ENCODE data around the gene FAM227B.

FAM227B gene

DNA sequence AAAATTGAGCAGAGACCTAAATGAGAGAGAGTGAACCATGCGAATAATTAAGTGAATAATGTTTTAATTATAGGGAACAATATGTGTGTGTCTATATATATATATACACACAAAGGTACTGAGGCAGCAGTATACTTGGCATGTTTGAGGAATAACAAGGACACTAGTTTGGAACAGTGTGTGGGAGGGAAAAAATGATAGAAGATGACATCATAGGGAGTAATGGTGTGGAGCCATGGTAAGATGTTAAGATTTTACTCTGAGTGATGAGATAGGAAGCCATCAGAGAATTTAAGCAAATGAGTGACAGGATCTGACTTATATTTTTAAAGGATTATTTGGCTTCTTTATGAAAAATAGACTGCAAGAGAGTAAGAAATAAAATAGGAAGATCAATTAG is 29.4 kb upstream of the FAM227B start:
- in situ Hi-C loops (cut with MboI; ENCODE audit: low pct_unique_long_range_greater_than_20kb, low sequenced_read_pairs, unreplicated experiment) = no loop called here
- TF ChIP-seq, protein P1, sequence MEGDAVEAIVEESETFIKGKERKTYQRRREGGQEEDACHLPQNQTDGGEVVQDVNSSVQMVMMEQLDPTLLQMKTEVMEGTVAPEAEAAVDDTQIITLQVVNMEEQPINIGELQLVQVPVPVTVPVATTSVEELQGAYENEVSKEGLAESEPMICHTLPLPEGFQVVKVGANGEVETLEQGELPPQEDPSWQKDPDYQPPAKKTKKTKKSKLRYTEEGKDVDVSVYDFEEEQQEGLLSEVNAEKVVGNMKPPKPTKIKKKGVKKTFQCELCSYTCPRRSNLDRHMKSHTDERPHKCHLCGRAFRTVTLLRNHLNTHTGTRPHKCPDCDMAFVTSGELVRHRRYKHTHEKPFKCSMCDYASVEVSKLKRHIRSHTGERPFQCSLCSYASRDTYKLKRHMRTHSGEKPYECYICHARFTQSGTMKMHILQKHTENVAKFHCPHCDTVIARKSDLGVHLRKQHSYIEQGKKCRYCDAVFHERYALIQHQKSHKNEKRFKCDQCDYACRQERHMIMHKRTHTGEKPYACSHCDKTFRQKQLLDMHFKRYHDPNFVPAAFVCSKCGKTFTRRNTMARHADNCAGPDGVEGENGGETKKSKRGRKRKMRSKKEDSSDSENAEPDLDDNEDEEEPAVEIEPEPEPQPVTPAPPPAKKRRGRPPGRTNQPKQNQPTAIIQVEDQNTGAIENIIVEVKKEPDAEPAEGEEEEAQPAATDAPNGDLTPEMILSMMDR (IDR thresholded peaks at IDR 0.05; ENCODE audit: extremely low read depth, insufficient read depth, missing control alignments) = no peak
- DNase-seq (ENCODE audit: low spot score) = no peak

DNA sequence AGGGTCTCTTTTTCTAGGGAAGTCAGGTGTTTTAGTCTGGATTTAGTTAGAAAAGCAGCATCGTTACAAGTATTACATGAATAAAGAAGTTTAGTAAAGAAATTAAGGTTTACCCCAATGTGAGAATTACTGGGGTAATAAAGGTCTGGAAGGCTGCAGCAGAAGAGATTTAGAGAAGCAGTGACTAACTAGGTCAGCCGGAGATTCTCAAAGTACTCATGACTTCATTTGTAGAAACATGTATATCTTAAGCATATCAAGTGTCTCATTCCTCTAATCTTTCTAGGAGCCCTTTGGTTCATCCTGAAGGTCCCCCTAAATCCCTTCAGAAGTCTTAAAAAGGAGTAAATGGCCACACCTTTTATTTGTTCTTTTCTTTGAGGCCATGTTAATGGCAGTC is 26.3 kb upstream of the FAM227B start:
- no peak for DNase-seq (ENCODE audit: low spot score)
- TF ChIP-seq, protein P1 (IDR thresholded peaks at IDR 0.05; ENCODE audit: extremely low read depth, insufficient read depth, missing control alignments) = no peak
- in situ Hi-C loops (cut with MboI; ENCODE audit: low pct_unique_long_range_greater_than_20kb, low sequenced_read_pairs, unreplicated experiment) = no loop called here

DNA sequence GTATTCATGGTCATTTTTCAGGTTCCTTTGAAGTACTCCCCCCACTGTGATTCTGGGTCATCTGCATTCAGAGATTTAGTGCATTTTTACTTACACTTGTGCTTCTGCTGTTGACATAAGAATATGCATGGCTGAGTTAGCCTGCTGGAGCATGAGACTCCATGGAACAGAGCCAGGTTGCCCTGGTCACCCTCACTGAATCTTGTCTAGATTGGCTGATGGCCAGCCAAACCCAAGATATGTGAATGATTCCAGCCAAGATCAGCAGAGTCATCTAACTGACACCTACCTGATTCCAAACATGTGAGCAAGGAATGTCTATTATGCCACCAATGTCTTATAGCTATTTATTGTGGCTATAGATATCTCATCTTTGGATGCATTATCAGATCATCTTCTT is 25.3 kb upstream of the FAM227B start:
- TF ChIP-seq, protein P1 (IDR thresholded peaks at IDR 0.05; ENCODE audit: extremely low read depth, insufficient read depth, missing control alignments) = no peak
- in situ Hi-C loops (cut with MboI; ENCODE audit: low pct_unique_long_range_greater_than_20kb, low sequenced_read_pairs, unreplicated experiment) = no loop called here
- DNase-seq (ENCODE audit: low spot score) = no peak

DNA sequence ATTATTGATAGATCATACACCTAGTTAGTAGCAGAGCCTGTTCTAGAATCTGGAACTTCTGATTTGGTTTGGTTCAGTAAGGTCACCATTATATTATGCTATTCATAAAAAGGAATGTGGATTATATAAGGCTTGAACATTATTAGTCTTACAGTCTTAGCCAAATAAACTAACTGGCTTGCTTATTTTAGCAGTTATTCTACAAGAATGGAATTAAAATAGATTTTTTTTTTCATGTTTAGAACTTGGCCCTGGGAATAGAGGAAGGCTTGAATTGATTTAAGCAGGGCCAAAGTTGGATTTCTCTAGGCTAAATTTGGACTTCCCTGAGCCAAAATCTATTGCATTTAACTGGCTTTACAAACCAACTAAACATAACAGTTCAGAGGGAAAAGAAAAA is 24.7 kb upstream of the FAM227B start:
- TF ChIP-seq, protein P1 (IDR thresholded peaks at IDR 0.05; ENCODE audit: extremely low read depth, insufficient read depth, missing control alignments) = no peak
- in situ Hi-C loops (cut with MboI; ENCODE audit: low pct_unique_long_range_greater_than_20kb, low sequenced_read_pairs, unreplicated experiment) = no loop called here

DNA sequence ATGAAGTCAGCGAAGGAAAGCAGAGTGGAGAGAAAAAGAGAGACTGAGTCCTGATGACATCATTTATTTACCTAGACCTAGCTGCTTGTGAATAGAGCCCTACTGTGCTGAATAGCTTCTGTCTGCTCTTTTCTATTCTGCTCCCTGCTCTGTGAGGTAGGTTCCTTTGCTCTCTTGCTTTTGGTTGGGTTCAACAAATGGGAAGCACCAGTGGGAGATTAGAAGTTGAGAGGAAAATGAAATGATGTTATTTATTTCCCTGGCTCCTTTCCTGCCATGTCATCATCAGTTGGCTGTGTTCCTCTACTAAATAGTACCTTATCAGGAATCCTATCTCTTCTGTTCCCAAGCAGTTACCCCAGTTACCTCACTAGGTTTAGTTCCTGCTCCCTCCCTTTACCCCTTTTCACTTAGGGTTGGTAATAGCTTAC is 23.8 kb upstream of the FAM227B start:
- no peak for DNase-seq (ENCODE audit: low spot score)
- TF ChIP-seq, protein P1 (IDR thresholded peaks at IDR 0.05; ENCODE audit: extremely low read depth, insufficient read depth, missing control alignments) = no peak
- in situ Hi-C loops (cut with MboI; ENCODE audit: low pct_unique_long_range_greater_than_20kb, low sequenced_read_pairs, unreplicated experiment) = no loop called here

More for the DNA sequence above, 24.7 kb upstream of the FAM227B start:
- no peak for DNase-seq (ENCODE audit: low spot score)

DNA sequence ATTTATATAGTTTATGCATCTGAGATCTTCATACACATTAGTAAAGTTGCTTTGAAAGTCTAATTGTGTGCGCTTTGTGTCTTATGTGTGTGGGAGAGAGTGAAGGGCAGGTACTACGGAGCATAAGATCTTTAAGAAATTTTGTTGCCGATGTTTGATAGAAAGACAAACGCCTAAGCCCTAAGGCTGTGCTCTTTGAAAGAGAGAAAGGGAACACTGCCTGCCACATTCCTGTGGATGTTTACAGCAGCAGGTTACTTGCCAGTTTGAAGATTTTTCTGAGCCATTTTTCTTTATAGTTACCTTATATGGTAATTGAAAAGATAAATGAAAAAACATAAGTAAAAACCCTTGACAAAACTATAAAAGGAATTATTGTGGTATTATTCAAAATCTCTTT is 17.2 kb upstream of the FAM227B start:
- no peak for DNase-seq (ENCODE audit: low spot score)
- TF ChIP-seq, protein P1 (IDR thresholded peaks at IDR 0.05; ENCODE audit: extremely low read depth, insufficient read depth, missing control alignments) = no peak
- in situ Hi-C loops (cut with MboI; ENCODE audit: low pct_unique_long_range_greater_than_20kb, low sequenced_read_pairs, unreplicated experiment) = no loop called here

DNA sequence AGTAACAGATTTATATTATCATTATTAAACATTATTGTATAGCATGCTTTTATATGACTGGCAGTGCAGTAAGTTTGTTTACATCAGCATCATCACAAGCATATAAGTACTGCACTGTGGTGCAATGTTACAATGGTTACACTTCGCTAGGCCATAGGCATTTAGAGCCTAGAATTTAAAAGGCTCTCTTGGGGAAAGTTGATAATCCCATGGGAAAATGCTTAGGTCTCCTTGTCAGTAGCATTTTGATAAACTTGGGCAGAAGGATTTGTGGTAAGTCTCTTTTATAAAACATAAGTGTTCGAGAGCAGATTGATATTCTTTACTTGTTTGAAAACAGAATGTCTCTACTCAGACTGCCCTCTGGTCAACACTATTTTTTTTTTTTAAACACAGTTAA is 7.8 kb upstream of the FAM227B start:
- DNase-seq (ENCODE audit: low spot score) = no peak
- TF ChIP-seq, protein P1 (IDR thresholded peaks at IDR 0.05; ENCODE audit: extremely low read depth, insufficient read depth, missing control alignments) = no peak
- in situ Hi-C loops (cut with MboI; ENCODE audit: low pct_unique_long_range_greater_than_20kb, low sequenced_read_pairs, unreplicated experiment) = no loop called here
